Subcutaneous adipose tissue (tissue), 4 donors: ENCODE data around the gene TBL3. TPM values are rescaled to one million over a fixed set of nuclear protein-coding genes. Genes with fewer than 3 reads are reported as not detected.

Experiments used
- total RNA-seq, 4 donors: library from RNA; depleted of rRNA; stranded (reverse); fragments of >200 nt; gene quantifications; one replicate each; pipeline ENCODE4 v1.1.0, GENCODE V29; 2016
- TF ChIP-seq, protein P1 (sequence below): fragments of 450-650 bp; IDR thresholded peaks from one replicate; pipeline ENCODE4 v1.5.1; 2016; ENCODE audit warnings: low read depth, mild to moderate bottlenecking, control low read depth, antibody characterized with exemption, moderate library complexity

The TBL3 gene
- total RNA-seq, 4 donors from 2014 or later, result 20.9 to 30.6 (median 26.6) TPM

DNA sequence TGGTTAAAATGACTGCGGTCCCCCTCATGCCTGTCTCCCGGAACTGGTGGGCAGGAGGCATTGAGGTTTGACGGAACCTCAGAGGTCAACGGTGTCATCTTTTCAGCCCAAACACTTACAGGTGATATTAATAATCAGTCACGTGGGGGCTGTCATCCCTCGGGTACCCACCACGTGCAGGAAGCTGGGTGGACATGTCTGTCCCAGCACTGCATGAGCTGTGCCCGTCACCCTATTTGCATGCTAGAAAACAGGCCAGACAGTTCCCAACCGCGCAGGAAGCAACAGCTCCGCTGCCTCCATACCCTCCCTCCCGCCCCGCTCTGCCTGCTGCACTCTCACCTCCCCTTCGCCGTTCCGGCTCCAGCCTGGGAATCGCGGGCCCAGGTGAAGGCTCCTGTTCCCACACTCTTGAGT lies 19.3 kb downstream of the TBL3 start:
- TF ChIP-seq, protein P1, sequence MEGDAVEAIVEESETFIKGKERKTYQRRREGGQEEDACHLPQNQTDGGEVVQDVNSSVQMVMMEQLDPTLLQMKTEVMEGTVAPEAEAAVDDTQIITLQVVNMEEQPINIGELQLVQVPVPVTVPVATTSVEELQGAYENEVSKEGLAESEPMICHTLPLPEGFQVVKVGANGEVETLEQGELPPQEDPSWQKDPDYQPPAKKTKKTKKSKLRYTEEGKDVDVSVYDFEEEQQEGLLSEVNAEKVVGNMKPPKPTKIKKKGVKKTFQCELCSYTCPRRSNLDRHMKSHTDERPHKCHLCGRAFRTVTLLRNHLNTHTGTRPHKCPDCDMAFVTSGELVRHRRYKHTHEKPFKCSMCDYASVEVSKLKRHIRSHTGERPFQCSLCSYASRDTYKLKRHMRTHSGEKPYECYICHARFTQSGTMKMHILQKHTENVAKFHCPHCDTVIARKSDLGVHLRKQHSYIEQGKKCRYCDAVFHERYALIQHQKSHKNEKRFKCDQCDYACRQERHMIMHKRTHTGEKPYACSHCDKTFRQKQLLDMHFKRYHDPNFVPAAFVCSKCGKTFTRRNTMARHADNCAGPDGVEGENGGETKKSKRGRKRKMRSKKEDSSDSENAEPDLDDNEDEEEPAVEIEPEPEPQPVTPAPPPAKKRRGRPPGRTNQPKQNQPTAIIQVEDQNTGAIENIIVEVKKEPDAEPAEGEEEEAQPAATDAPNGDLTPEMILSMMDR, result no peak

GRCh38 chr16:1991588-1991947 lies 19.7 kb downstream of the TBL3 start:
- TF ChIP-seq, protein P1, result no peak

DNA sequence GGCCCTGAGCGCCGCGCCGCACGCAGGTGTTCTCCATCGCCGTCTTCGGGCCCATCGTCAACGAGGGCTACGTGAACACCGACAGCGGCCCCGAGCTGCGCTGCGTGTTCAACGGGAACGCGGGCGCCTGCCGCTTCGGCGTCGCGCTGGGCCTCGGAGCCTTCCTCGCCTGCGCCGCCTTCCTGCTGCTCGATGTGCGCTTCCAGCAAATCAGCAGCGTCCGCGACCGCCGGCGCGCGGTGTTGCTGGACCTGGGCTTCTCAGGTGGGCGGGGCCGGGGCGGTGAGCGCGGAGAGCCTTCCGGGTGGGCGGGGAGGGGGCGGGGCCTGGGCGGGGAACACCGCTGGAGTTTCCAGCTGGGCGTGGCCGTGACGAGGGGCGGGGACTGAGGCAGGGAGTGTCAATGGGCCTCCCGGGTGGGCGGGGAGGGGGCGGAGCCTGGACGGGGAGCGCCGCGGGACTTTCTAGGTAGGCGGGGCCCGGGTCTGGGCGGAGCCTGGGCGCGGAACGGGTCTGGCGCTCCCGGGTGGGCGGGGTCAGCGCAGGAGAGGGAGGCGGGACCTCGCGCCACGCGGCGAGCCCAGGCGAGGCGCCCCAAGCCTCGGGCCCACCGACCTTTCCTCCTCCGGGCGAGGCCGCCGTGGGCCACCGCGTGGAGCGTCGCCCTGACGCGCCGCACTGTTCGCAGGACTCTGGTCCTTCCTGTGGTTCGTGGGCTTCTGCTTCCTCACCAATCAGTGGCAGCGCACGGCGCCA lies 20.3 kb downstream of the TBL3 start:
- TF ChIP-seq, protein P1, result no peak

DNA sequence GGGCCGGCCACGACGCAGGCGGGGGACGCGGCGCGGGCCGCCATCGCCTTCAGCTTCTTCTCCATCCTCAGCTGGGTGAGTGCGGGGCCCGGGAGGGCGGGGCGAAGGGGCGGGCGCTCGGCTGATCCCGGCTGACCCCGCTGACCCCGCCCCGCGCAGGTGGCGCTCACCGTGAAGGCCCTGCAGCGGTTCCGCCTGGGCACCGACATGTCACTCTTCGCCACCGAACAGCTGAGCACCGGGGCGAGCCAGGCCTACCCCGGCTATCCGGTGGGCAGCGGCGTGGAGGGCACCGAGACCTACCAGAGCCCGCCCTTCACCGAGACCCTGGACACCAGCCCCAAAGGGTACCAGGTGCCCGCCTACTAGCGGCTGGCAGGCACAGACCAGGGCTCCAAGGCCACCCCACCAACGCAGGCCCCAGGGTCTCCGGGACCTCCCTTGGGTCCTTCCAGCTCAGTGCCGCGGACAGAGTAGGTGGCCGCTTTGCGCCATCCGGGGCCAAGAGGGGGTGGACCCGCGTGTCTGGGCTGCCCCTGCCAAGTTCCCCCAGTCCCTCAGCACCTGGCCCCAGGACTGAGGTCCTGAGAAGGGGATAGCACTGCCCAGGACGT lies 21.0 kb downstream of the TBL3 start:
- TF ChIP-seq, protein P1, result no peak

GRCh38 chr16:1993731-1994131 lies 21.9 kb downstream of the TBL3 start:
- TF ChIP-seq, protein P1, result no peak

DNA sequence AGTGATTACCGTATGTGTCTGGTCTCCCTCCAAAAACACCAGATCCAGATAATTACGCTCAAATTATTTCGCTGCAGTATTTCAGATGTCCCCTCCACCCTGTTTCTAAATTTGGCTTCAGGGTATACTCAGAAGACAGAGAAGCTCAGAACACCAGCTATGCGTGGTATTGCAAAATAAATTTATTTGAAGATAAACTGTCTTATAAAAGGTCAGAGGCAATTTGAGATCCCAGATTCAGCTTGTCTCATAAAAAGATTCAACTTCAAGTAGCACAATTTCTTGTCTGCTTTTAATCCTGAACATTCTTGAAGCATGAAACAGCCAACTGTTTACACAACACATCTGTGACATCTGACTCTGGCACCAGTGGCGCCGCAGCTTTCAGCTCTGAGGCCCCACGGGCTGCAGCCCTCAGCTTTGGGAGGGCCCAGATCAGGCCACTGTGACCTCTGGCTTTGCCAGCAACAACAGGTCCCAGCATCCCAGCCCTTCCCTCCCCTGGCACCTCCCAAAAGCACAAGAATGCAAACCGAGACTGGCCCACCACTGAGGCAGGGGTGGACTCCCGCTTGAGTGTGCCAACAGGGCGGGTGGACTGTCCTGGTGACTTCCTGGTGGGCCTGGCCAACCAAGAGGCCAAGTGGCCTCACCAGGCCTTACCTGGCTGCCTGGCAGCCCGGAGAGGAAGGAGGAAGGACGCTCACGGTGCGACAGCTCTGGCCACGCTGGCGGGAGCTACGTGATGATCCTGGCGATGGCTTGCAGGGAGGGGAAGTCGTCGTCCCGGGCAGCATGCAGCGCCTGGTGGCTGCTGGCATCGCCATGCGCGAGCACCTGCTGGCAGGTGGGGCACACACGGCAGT lies 25.9 kb downstream of the TBL3 start:
- TF ChIP-seq, protein P1, result no peak

GRCh38 chr16:1998360-1998835 lies 26.5 kb downstream of the TBL3 start:
- TF ChIP-seq, protein P1, result no peak
